Tibial artery (tissue), 4 donors: ENCODE measurements around the gene CAB39.

ENCODE experiments used
- DNase-seq, 2 donors: peaks; one replicate each; pipeline ENCODE4 v3.0.0-alpha.2; 2019
- H3K27ac ChIP-seq, 2 donors: fragments of 200-600 bp; sonication (generic) in 1 of 2; 1 replicate in 1 of 2; 2 replicates in 1 of 2; pipeline ENCODE4 v1.5.1; 2018 to 2019; ENCODE audit warnings: mild to moderate bottlenecking in 1 of 2
- H3K27me3 ChIP-seq, 2 donors: fragments of 200-600 bp; sonication (generic) in 1 of 2; one replicate each; pipeline versions ENCODE4 v1.5.1 to v1.6.0; 2016 to 2019
- H3K36me3 ChIP-seq, 3 donors: fragments of 200-600 bp; sonication (generic) in 2 of 3; one replicate each; pipeline ENCODE4 v1.5.1; 2016 to 2019; ENCODE audit warnings: mild to moderate bottlenecking in 2 of 3
- H3K4me1 ChIP-seq, 4 donors: fragments of 200-600 bp; sonication (generic) in 2 of 4; 1 replicate in 3 of 4; 2 replicates in 1 of 4; pipeline ENCODE4 v1.5.1; 2016 to 2019
- H3K4me3 ChIP-seq, 2 donors: fragments of 200-600 bp; sonication (generic) in 1 of 2; 1 replicate in 1 of 2; 2 replicates in 1 of 2; pipeline ENCODE4 v1.5.1; 2018 to 2019; ENCODE audit warnings: mild to moderate bottlenecking in 2 of 2
- H3K9me3 ChIP-seq, 3 donors: fragments of 200-600 bp; sonication (generic) in 1 of 3; one replicate each; pipeline ENCODE4 v1.5.1; 2016 to 2019
- intact Hi-C: fragments of 100-400 bp; cut with DNase I; formaldehyde crosslinking; loops from one replicate; pipeline ENCODE4 v1.15.0; 2023; ENCODE audit warnings: low total_unique reads
- TF ChIP-seq, protein P1 (sequence below), 2 experiments: fragments of 200-600 bp in 1 of 2; fragments of 450-650 bp in 1 of 2; IDR thresholded peaks; one replicate each; pipeline ENCODE4 v1.5.1; 2017 to 2019; ENCODE audit warnings: antibody characterized with exemption in 2 of 2, mild to moderate bottlenecking in 1 of 2, moderate library complexity in 1 of 2

The CAB39 gene

DNA sequence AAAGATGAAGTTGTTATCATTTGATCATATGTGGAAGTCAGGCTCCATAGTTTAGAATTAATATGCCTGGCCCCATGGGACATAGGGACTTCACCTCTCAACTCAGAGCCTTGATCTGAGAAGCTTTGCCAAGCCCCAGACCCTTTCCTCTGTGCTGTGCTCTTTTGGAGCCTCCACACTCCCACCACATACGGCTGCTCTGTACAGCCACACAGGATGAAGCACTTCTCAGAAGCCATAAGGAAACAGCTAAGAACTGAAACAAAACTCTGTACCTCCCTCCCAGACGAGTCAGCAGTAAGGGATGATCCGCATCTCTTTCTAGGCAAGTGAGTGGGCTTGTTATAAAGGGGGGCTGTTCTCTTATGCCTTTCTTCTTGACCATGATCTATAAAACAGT is 66.5 kb downstream of the CAB39 start:
- H3K9me3 ChIP-seq: no peaks in the 10 kb centered on the region
- H3K27me3 ChIP-seq: no peaks in the 10 kb centered on the region
- intact Hi-C loops: no loop called here
- H3K36me3 ChIP-seq: peaks cover 0 to 14% (median 4%) of the 10 kb centered on the region in 3 donors
- no peak overlapping the region for H3K27ac ChIP-seq
- no peak for DNase-seq
- H3K4me3 ChIP-seq: no peak overlapping the region
- H3K4me1 ChIP-seq: peaks cover 0 to 68% (median 18%) of the 10 kb centered on the region in 4 donors
- TF ChIP-seq, protein P1, sequence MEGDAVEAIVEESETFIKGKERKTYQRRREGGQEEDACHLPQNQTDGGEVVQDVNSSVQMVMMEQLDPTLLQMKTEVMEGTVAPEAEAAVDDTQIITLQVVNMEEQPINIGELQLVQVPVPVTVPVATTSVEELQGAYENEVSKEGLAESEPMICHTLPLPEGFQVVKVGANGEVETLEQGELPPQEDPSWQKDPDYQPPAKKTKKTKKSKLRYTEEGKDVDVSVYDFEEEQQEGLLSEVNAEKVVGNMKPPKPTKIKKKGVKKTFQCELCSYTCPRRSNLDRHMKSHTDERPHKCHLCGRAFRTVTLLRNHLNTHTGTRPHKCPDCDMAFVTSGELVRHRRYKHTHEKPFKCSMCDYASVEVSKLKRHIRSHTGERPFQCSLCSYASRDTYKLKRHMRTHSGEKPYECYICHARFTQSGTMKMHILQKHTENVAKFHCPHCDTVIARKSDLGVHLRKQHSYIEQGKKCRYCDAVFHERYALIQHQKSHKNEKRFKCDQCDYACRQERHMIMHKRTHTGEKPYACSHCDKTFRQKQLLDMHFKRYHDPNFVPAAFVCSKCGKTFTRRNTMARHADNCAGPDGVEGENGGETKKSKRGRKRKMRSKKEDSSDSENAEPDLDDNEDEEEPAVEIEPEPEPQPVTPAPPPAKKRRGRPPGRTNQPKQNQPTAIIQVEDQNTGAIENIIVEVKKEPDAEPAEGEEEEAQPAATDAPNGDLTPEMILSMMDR (IDR thresholded peaks at IDR 0.05): no peak

DNA sequence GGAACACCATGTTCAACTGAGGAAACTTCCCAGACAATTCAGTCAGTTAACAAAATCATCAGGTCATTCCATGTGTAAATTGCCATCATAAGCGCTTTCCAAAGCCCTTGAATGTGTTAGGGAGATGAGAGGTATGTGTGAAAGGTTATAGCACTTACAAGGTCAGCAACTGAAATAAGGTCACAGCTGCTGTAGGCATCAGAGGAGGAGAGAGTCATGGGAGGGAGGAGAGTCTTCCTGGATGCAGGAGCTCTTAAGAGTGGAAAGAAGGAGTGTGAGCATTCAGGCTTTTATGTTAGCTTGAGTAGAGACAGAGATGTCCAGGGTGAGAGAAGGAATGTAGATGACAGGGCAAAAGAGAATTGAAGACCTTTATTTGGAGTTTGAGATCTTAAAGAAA is 67.0 kb downstream of the CAB39 start:
- H3K36me3 ChIP-seq: peaks cover 0 to 16% (median 4%) of the 10 kb centered on the region in 3 donors
- intact Hi-C loops: no loop called here
- DNase-seq: no peak
- peaks cover 0 to 68% (median 13%) of the 10 kb centered on the region in 4 donors for H3K4me1 ChIP-seq
- no peaks in the 10 kb centered on the region for H3K9me3 ChIP-seq
- H3K27ac ChIP-seq: no peak overlapping the region
- H3K27me3 ChIP-seq: no peaks in the 10 kb centered on the region
- TF ChIP-seq, protein P1 (IDR thresholded peaks at IDR 0.05): no peak
- no peak overlapping the region for H3K4me3 ChIP-seq

DNA sequence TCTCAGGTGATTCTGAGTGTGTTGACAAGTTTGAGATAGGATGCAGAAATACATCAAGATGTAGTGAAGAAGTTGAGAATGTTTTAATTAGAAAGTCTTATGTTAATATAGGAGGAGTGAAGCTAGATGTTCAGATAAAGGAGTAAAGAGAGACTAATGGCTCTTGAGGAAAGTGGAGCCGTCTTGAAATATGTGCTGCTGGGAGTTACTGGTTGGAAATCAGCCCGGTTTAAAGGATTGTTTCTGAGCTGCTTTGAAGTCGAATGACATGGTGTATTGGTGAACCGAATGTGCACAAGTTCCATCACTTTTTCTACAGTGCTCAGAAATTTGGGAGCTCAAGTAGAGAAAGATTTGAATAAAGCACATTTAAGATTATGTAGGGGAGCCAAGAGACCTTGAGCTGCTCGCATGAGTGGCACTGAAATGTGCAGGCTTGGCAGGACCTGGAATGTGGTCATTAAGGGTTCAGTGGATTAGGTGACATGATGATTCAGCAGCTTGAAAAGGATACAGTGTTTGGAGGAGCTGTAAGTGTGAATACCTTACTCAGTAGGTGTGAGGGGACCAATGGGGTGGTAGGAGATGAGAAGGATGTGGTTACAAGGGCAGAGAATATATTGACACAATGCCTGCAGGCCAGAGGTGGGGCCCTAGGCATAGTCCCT is 68.6 kb downstream of the CAB39 start:
- no peaks in the 10 kb centered on the region for H3K9me3 ChIP-seq
- H3K36me3 ChIP-seq: peaks cover 0 to 16% (median 4%) of the 10 kb centered on the region in 3 donors
- H3K27ac ChIP-seq: peak overlapping the region in 1 of 2 donors; percentile 29
- H3K4me3 ChIP-seq: no peak overlapping the region
- no peaks in the 10 kb centered on the region for H3K27me3 ChIP-seq
- intact Hi-C loops: no loop called here
- DNase-seq: no peak
- TF ChIP-seq, protein P1 (IDR thresholded peaks at IDR 0.05): no peak
- peaks cover 3 to 64% (median 20%) of the 10 kb centered on the region in 4 donors for H3K4me1 ChIP-seq

- TF ChIP-seq, protein P1 (IDR thresholded peaks at IDR 0.05): no peak
- intact Hi-C loops: no loop called here
- Histone ChIP-seq H3K27me3 (no peaks in the 10 kb centered on the region), H3K9me3 (no peaks in the 10 kb centered on the region), H3K27ac (no peak overlapping the region), H3K4me3 (no peak overlapping the region), H3K4me1 (peaks cover 3 to 49% (median 20%) of the 10 kb centered on the region in 4 donors), H3K36me3 (peaks cover 4 to 22% (median 4%) of the 10 kb centered on the region in 3 donors)
- DNase-seq: no peak
Measured at GRCh38 chr2:230783101-230783500, 70.5 kb downstream of the CAB39 start.

DNA sequence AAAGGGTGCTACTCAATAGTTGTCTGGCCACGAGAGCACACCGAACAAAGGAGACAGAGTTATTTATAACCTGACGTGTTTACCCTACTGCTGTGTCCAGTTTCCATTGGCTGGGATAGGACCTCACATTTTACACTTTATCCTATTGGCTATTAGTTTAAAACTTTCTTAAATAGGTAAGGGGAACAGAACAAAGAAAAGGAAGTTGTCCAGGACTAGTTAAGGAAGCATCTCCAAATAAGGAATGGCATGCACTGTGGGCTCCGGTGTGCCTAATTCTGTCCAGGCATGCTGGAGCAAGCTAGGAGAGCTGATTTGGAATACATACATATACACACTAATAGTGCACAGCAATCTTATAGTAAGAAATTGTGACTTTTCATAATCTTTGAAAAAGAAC is 72.2 kb downstream of the CAB39 start:
- H3K36me3 ChIP-seq: peaks cover 4 to 22% (median 4%) of the 10 kb centered on the region in 3 donors
- peaks cover 3 to 33% (median 18%) of the 10 kb centered on the region in 4 donors for H3K4me1 ChIP-seq
- H3K9me3 ChIP-seq: peaks cover 0 to 14% (median 0%) of the 10 kb centered on the region in 3 donors
- H3K27me3 ChIP-seq: no peaks in the 10 kb centered on the region
- peak overlapping the region; percentile 12 to 38 for H3K27ac ChIP-seq
- no peak overlapping the region for H3K4me3 ChIP-seq
- no peak for DNase-seq
- intact Hi-C loops: no loop called here
- TF ChIP-seq, protein P1 (IDR thresholded peaks at IDR 0.05): no peak
